Lung (tissue), 12 donors: ENCODE results near the gene NTM. TPM values are rescaled to one million over a fixed set of nuclear protein-coding genes. Genes with fewer than 3 reads are reported as not detected.

Experiments
- ATAC-seq: fragments of 200-7000 bp; cut with Tn5 transposase; one replicate; pipeline ENCODE4 v1.9.1; 2020; ENCODE audit warnings: moderate number of reproducible peaks; ENCODE audit not compliant: insufficient read depth, low FRiP score
- DNase-seq, 3 donors: peaks; one replicate each; pipeline ENCODE4 v3.0.0-alpha.2; 2013 to 2017
- H3K27ac ChIP-seq, 2 donors: one replicate each; pipeline ENCODE4 v1.5.1; 2013; ENCODE audit warnings: mild to moderate bottlenecking in 2 of 2, moderate library complexity in 2 of 2, control low read depth in 1 of 2, inconsistent platforms in 1 of 2, low read depth in 1 of 2, low read length in 1 of 2
- H3K27me3 ChIP-seq, 3 donors: one replicate each; pipeline ENCODE4 v1.5.1; 2013; ENCODE audit warnings: low read length in 2 of 3; ENCODE audit not compliant: control insufficient read depth in 3 of 3, insufficient read depth in 3 of 3
- H3K36me3 ChIP-seq, 4 donors: one replicate each; pipeline ENCODE4 v1.5.1; 2013; ENCODE audit warnings: low read length in 4 of 4, mild to moderate bottlenecking in 1 of 4, moderate library complexity in 1 of 4; ENCODE audit not compliant: control insufficient read depth in 4 of 4, insufficient read depth in 4 of 4
- H3K4me1 ChIP-seq, 5 donors: one replicate each; pipeline ENCODE4 v1.5.1; 2013; ENCODE audit warnings: low read length in 5 of 5, mild to moderate bottlenecking in 2 of 5, moderate library complexity in 1 of 5; ENCODE audit not compliant: control insufficient read depth in 5 of 5, insufficient read depth in 5 of 5
- H3K4me3 ChIP-seq: one replicate; pipeline ENCODE4 v1.5.1; 2013; ENCODE audit warnings: mild to moderate bottlenecking, control low read depth, moderate library complexity
- H3K9ac ChIP-seq, 2 donors: one replicate each; pipeline ENCODE4 v1.5.1; 2013; ENCODE audit warnings: low read length in 2 of 2, control low read depth in 1 of 2; ENCODE audit not compliant: insufficient read depth in 1 of 2
- H3K9me3 ChIP-seq, 4 donors: one replicate each; pipeline ENCODE4 v1.5.1; 2013; ENCODE audit warnings: low read length in 3 of 4, mild to moderate bottlenecking in 1 of 4, moderate library complexity in 1 of 4; ENCODE audit not compliant: control insufficient read depth in 4 of 4, insufficient read depth in 3 of 4
- WGBS, 2 donors: extraction: QIAGEN DNeasy Blood & Tissue Kit; methylation state at CpG; one replicate each; pipeline ENCODE4 v1.1.7; 2013; 5-methylcytosine and 5-hydroxymethylcytosine counted together
- polyA plus RNA-seq, 2 donors: library from polyadenylated mRNA; stranded (reverse); fragments of 200-250 nt; gene quantifications; one replicate each; pipeline ENCODE4 v1.2.1, GENCODE V29; 2013
- total RNA-seq, 2 donors: library from RNA; depleted of rRNA in 1 of 2; stranded (reverse); fragments of >200 nt in 1 of 2; gene quantifications; one replicate each; pipeline ENCODE4 v1.2.1, GENCODE V29; 2014 to 2021
- TF ChIP-seq, protein P1 (sequence below): IDR thresholded peaks from 2 replicates; pipeline ENCODE4 v1.5.1; 2012; ENCODE audit warnings: mild to moderate bottlenecking; ENCODE audit errors: control extremely low read depth, extremely low read depth
- donor health status: control.
- donor health status: control.
- donor health status: Bipolar disorder and iron deficiency.
- donor health status: healthy.
- donor health status: DM: yes; HTN: yes; CAD: no.

NTM gene
- total and polyA plus RNA-seq, 4 donors: 0.39 to 30.9 (median 7.2) TPM

GRCh38 chr11:131667566-131667965 lies 297.2 kb downstream of the NTM start:
- Histone ChIP-seq H3K9me3 (peaks cover 0 to 2% (median 0%) of the 10 kb centered on the region in 4 donors), H3K4me3 (no peak overlapping the region), H3K4me1 (no peaks in the 10 kb centered on the region), H3K36me3 (no peaks in the 10 kb centered on the region), H3K9ac (no peak overlapping the region), H3K27me3 (peaks cover 0 to 2% (median 0%) of the 10 kb centered on the region in 3 donors), H3K27ac (no peak overlapping the region)
- ATAC-seq (no peak), DNase-seq (no peak)
- TF ChIP-seq, protein P1, sequence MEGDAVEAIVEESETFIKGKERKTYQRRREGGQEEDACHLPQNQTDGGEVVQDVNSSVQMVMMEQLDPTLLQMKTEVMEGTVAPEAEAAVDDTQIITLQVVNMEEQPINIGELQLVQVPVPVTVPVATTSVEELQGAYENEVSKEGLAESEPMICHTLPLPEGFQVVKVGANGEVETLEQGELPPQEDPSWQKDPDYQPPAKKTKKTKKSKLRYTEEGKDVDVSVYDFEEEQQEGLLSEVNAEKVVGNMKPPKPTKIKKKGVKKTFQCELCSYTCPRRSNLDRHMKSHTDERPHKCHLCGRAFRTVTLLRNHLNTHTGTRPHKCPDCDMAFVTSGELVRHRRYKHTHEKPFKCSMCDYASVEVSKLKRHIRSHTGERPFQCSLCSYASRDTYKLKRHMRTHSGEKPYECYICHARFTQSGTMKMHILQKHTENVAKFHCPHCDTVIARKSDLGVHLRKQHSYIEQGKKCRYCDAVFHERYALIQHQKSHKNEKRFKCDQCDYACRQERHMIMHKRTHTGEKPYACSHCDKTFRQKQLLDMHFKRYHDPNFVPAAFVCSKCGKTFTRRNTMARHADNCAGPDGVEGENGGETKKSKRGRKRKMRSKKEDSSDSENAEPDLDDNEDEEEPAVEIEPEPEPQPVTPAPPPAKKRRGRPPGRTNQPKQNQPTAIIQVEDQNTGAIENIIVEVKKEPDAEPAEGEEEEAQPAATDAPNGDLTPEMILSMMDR: no peak
- 87 to 89% methylated on average over 4 of the region's 4 CpGs for WGBS, 2 donors

GRCh38 chr11:131668500-131669400 lies 298.3 kb downstream of the NTM start:
- no peak overlapping the region for H3K27ac ChIP-seq
- peak in 1 of 3 donors; percentile 26 for DNase-seq
- WGBS, 2 donors: 19 to 31% methylated on average over 11 of the region's 11 CpGs
- no peak overlapping the region for H3K9ac ChIP-seq
- no peak overlapping the region for H3K4me3 ChIP-seq
- H3K9me3 ChIP-seq: no peaks in the 10 kb centered on the region
- no peaks in the 10 kb centered on the region for H3K36me3 ChIP-seq
- TF ChIP-seq, protein P1: peak; percentile 19
- ATAC-seq: no peak
- H3K4me1 ChIP-seq: no peaks in the 10 kb centered on the region
- peaks cover 0 to 2% (median 0%) of the 10 kb centered on the region in 3 donors for H3K27me3 ChIP-seq

GRCh38 chr11:131669401-131669780 lies 299.0 kb downstream of the NTM start:
- TF ChIP-seq, protein P1: no peak
- H3K4me3 ChIP-seq: no peak overlapping the region
- 74 to 86% methylated on average over 4 of the region's 4 CpGs for WGBS, 2 donors
- no peak for ATAC-seq
- H3K9me3 ChIP-seq: no peaks in the 10 kb centered on the region
- H3K4me1 ChIP-seq: peaks cover 0 to 4% (median 0%) of the 10 kb centered on the region in 5 donors
- peak in 1 of 3 donors; percentile 9 for DNase-seq
- H3K36me3 ChIP-seq: no peaks in the 10 kb centered on the region
- H3K9ac ChIP-seq: no peak overlapping the region
- peaks cover 0 to 3% (median 2%) of the 10 kb centered on the region in 3 donors for H3K27me3 ChIP-seq
- H3K27ac ChIP-seq: no peak overlapping the region
